ENCODE results near the gene SLC35B2.

The SLC35B2 gene

DNA sequence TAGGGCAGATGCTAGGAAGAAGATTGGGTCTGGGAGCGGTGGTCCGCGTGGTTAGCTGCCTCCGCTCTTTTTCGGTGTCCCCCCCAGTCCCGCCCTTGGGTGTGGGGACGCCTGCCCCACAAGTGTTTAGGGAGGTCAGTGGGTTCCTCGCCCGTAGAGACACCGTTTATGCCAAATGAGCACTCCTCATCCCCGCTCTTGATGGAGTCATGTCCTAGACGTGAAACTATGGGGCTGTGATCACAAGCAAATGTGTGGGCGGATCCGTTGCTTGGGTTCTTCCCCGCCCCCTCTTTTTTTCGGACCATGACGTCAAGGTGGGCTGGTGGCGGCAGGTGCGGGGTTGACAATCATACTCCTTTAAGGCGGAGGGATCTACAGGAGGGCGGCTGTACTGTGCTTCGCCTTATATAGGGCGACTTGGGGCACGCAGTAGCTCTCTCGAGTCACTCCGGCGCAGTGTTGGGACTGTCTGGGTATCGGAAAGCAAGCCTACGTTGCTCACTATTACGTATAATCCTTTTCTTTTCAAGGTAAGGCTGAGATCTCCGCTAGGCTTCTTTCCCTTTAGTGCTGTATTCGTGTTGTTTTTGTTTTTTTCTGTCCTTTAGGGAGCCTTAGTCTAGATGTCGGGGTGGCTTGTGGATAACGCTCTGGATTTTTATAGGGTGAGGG, 10.5 kb downstream of the SLC35B2 start, which contains the start of gene HSP90AB1:
HSP90AB1 (plus strand) TSS at position 439 of the 675 bp plus-strand sequence. CDS start 1,529 bp downstream, outside the sequence.
- H2AFZ ChIP-seq (ENCODE audit: low read length), result peak within 1 kb of the TSS; percentile 91
- H3K79me2 ChIP-seq (ENCODE audit: low read length), result peaks cover 56% of the 10 kb centered on the region

DNA sequence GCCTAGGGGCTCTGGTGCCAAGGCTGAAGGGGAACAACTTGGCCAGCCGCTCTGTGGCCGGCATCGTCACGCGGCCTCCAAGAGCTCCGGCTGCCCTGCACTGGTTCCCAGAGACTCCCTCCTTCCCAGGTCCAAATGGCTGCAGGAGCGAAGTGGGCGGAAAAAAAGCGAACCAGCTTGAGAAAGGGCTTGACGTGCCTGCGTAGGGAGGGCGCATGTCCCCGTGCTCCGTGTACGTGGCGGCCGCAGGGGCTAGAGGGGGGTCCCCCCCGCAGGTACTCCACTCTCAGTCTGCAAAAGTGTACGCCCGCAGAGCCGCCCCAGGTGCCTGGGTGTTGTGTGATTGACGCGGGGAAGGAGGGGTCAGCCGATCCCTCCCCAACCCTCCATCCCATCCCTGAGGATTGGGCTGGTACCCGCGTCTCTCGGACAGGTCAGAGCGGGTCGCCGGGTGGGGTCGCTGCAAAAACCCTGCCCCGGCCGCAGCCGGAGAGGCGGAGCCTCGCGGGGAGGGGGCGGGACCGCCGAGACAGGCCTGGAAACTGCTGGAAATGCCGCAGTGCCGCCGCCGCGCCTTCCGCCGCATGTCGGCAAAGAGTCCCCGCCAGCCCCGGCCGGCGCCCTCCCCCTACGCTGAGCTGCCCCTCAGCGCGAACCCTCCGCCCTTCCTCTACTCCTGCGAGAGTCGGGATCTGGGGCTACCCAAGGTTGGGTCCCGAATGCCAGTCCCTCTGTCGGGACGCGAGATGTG, 11.2 kb downstream of the SLC35B2 start:
- peak; percentile 86 for DNase-seq

More for the DNA sequence above, 10.5 kb downstream of the SLC35B2 start, which contains the start of gene HSP90AB1:
- Histone ChIP-seq H3K4me1 (ENCODE audit: low read length) (peaks cover 28% of the 10 kb centered on the region), H3F3A (ENCODE audit: insufficient read depth, low read length) (peaks cover 53% of the 10 kb centered on the region), H4K20me1 (ENCODE audit: insufficient read depth, low read length) (peaks cover 44% of the 10 kb centered on the region), H3K27ac (ENCODE audit: low read length) (peak within 1 kb of the TSS; percentile 85), H3K9me2 (replicated peaks; ENCODE audit: insufficient read depth, low read length) (no peaks in the 10 kb centered on the region), H3K4me2 (ENCODE audit: low read depth, low read length) (peak within 1 kb of the TSS; percentile 93), H3K36me3 (replicated peaks; ENCODE audit: insufficient read depth, low read length) (peaks cover 14% of the 10 kb centered on the region), H3K9ac (ENCODE audit: low read length) (peak within 1 kb of the TSS; percentile 99), H3K9me3 (replicated peaks; ENCODE audit: insufficient read depth, low read length) (no peaks in the 10 kb centered on the region), H3K4me3 (ENCODE audit: low read length) (peak within 1 kb of the TSS; percentile 99), H3K27me3 (replicated peaks; ENCODE audit: insufficient read depth, low read length) (no peaks in the 10 kb centered on the region)
- peak; percentile 98 for DNase-seq
- TF ChIP-seq EZH2 (optimal IDR thresholded peaks at IDR 0.05; ENCODE audit: low read depth, low read length), result no peak
- TF ChIP-seq, protein P1, sequence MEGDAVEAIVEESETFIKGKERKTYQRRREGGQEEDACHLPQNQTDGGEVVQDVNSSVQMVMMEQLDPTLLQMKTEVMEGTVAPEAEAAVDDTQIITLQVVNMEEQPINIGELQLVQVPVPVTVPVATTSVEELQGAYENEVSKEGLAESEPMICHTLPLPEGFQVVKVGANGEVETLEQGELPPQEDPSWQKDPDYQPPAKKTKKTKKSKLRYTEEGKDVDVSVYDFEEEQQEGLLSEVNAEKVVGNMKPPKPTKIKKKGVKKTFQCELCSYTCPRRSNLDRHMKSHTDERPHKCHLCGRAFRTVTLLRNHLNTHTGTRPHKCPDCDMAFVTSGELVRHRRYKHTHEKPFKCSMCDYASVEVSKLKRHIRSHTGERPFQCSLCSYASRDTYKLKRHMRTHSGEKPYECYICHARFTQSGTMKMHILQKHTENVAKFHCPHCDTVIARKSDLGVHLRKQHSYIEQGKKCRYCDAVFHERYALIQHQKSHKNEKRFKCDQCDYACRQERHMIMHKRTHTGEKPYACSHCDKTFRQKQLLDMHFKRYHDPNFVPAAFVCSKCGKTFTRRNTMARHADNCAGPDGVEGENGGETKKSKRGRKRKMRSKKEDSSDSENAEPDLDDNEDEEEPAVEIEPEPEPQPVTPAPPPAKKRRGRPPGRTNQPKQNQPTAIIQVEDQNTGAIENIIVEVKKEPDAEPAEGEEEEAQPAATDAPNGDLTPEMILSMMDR (IDR thresholded peaks at IDR 0.05; ENCODE audit: low read length), result no peak
- TF ChIP-seq EZH2phosphoT487 (IDR thresholded peaks at IDR 0.05; ENCODE audit: low read length), result no peak

DNA sequence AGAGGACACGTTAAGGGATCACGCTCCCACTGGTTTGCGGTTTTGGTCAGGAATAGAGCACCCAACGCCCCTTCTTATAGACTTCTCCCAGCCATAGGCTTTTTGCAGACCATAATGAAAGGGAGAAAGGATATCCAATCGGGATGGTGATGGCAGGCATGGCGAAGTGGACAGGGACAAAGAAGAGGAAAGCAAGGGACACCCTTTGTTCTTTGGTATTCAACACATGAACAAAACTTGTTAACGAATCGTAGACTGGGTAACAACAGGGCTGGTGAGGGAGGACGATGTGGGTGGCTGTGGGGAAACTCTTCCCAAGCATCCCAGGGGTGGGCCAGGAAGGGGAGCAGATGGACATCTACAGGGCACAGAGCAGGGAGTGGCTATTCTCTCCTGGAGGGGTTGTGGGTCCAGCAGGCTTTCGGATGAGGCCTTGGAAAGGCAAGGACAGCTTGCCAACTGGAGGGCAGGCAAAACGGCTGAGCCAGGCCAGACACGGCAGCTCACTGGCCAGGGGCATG, 11.9 kb downstream of the SLC35B2 start:
- H4K20me1 ChIP-seq (ENCODE audit: insufficient read depth, low read length), result peaks cover 31% of the 10 kb centered on the region
- no peaks in the 10 kb centered on the region for H3K9me3 ChIP-seq (replicated peaks; ENCODE audit: insufficient read depth, low read length)
- H3K4me3 ChIP-seq (ENCODE audit: low read length), result peak overlapping the region; percentile 99
- H3F3A ChIP-seq (ENCODE audit: insufficient read depth, low read length), result peaks cover 39% of the 10 kb centered on the region
- H3K27me3 ChIP-seq (replicated peaks; ENCODE audit: insufficient read depth, low read length), result no peaks in the 10 kb centered on the region
- H3K4me2 ChIP-seq (ENCODE audit: low read depth, low read length), result peak overlapping the region; percentile 93
- DNase-seq, result no peak
- no peaks in the 10 kb centered on the region for H3K9me2 ChIP-seq (replicated peaks; ENCODE audit: insufficient read depth, low read length)
- H3K9ac ChIP-seq (ENCODE audit: low read length), result peak overlapping the region; percentile 99; the same call in 1 of the 2 replicates
- H2AFZ ChIP-seq (ENCODE audit: low read length), result peak overlapping the region; percentile 91
- peak overlapping the region; percentile 85; the same call in 1 of the 2 replicates for H3K27ac ChIP-seq (ENCODE audit: low read length)
- peaks cover 43% of the 10 kb centered on the region for H3K79me2 ChIP-seq (ENCODE audit: low read length)
- peaks cover 19% of the 10 kb centered on the region for H3K4me1 ChIP-seq (ENCODE audit: low read length)
- H3K36me3 ChIP-seq (replicated peaks; ENCODE audit: insufficient read depth, low read length), result peaks cover 3% of the 10 kb centered on the region; the same call in 1 of the 2 replicates
- TF ChIP-seq EZH2 (optimal IDR thresholded peaks at IDR 0.05; ENCODE audit: low read depth, low read length), result no peak
- TF ChIP-seq EZH2phosphoT487 (IDR thresholded peaks at IDR 0.05; ENCODE audit: low read length), result no peak
- TF ChIP-seq, protein P1 (IDR thresholded peaks at IDR 0.05; ENCODE audit: low read length), result no peak

More for the DNA sequence above, 11.2 kb downstream of the SLC35B2 start:
- H3K9me3 ChIP-seq (replicated peaks; ENCODE audit: insufficient read depth, low read length), result no peaks in the 10 kb centered on the region
- H2AFZ ChIP-seq (ENCODE audit: low read length), result peak overlapping the region; percentile 91
- peak overlapping the region; percentile 85 for H3K27ac ChIP-seq (ENCODE audit: low read length)
- peaks cover 49% of the 10 kb centered on the region for H3K79me2 ChIP-seq (ENCODE audit: low read length)
- peak overlapping the region; percentile 99 for H3K4me3 ChIP-seq (ENCODE audit: low read length)
- H3K9me2 ChIP-seq (replicated peaks; ENCODE audit: insufficient read depth, low read length), result no peaks in the 10 kb centered on the region
- H3K27me3 ChIP-seq (replicated peaks; ENCODE audit: insufficient read depth, low read length), result no peaks in the 10 kb centered on the region
- H3K4me2 ChIP-seq (ENCODE audit: low read depth, low read length), result peak overlapping the region; percentile 93
- H3K36me3 ChIP-seq (replicated peaks; ENCODE audit: insufficient read depth, low read length), result peaks cover 9% of the 10 kb centered on the region
- H4K20me1 ChIP-seq (ENCODE audit: insufficient read depth, low read length), result peaks cover 37% of the 10 kb centered on the region
- no peak for TF ChIP-seq EZH2phosphoT487 (IDR thresholded peaks at IDR 0.05; ENCODE audit: low read length)
- TF ChIP-seq, protein P1 (IDR thresholded peaks at IDR 0.05; ENCODE audit: low read length), result peak; percentile 23
- H3F3A ChIP-seq (ENCODE audit: insufficient read depth, low read length), result peaks cover 46% of the 10 kb centered on the region
- H3K4me1 ChIP-seq (ENCODE audit: low read length), result peaks cover 24% of the 10 kb centered on the region
- H3K9ac ChIP-seq (ENCODE audit: low read length), result peak overlapping the region; percentile 99
